Stimulated activated CD8-positive, alpha-beta memory T cell treated with anti-CD3 and anti-CD28 coated beads, Interleukin-4, amount 100 ng/mL, for 24 hours (primary cell): ENCODE data around the gene PAX2.

ENCODE experiments used
- DNase-seq: peaks from one replicate; pipeline ENCODE4 v3.0.0-alpha.2; 2020; ENCODE audit warnings: low read depth

The PAX2 gene

DNA sequence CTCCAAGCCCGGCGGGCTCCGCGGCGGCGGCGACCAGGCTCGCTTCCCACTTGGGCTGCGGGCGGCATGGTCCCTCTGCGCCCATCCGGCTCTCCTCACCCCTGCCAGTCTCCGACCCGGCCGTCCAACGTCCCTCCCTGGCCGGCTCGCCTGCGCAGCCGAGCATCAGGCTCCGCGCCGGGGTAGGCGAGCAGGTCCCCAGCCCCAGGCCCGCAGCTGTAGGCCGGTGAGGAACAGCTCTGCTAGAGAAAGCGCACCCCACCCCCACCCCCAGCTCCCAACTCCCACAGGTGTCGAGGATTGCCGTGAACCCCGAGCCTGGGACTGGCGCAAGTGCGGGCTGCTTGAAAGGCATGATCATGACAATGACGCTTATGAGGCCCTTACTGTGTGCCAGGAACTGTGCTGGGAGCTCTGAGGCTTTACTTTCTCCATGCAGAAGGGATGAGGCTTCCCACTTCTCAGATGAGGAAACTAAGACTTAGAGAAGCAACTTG lies 20.8 kb upstream of the PAX2 start:
- no peak for DNase-seq

DNA sequence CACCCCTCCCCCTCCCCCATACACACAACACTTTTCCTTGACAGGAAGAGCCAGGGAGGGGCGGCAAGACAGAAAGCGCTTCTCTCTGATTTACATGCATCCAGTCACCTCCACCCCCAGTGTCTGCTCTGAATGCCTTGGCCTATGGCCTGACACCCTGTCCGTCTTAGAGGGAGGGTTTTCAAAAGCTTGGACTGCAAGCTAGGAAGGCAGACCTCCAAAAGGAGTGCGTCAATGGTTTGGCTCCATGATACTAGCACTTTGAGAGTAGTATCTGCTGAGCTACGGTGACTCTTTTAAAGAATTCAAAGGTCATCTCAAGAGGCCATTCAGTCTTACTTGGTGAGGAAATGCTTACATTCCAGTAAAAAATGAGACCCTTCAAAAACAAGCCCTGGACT lies 20.3 kb upstream of the PAX2 start:
- no peak for DNase-seq

DNA sequence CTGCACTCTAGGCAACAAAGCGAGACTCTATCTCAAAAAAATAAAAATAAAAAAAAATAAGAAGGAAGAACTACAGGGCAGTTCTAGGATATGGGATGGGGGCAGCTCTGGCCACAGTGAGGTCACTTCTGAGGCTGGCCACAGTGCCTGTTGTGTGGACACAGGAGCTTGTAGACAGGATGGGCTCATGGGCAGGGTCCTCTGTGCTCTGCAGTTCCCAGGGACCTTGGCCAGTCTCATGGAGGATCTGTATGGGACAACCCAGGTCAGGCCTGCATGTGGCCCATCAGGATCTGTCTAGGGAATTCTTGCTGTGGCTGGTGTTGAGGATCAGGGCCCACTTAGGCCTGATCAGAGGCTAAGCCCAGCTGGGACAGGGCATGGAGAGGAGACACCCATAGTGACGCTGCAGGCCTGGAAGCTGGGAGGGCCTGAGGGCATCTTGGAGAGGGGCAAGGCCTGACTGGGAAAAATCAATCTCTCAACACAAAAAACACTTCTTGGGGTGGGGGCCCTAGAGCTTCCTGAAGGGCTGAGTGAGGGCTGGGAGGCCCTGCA lies 19.4 kb upstream of the PAX2 start:
- DNase-seq: no peak

DNA sequence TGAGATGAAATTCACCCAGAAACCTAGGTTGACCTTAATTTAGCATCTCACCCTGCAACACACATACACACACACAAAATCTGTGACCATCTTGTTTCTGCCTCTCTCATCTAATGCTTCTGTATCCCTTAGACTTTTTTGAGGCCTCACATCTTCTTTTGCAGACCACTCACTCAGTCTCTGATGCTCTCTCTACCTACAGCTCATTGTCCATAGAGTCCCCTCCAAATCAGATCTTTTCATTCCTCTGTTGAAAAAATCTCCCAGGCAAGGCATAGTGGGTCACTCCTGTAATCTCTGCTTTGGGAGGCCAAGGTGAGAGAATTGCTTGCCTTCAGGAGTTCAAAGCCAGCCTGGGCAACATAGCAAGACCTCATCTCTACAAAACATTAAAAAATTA lies 17.6 kb upstream of the PAX2 start:
- no peak for DNase-seq

DNA sequence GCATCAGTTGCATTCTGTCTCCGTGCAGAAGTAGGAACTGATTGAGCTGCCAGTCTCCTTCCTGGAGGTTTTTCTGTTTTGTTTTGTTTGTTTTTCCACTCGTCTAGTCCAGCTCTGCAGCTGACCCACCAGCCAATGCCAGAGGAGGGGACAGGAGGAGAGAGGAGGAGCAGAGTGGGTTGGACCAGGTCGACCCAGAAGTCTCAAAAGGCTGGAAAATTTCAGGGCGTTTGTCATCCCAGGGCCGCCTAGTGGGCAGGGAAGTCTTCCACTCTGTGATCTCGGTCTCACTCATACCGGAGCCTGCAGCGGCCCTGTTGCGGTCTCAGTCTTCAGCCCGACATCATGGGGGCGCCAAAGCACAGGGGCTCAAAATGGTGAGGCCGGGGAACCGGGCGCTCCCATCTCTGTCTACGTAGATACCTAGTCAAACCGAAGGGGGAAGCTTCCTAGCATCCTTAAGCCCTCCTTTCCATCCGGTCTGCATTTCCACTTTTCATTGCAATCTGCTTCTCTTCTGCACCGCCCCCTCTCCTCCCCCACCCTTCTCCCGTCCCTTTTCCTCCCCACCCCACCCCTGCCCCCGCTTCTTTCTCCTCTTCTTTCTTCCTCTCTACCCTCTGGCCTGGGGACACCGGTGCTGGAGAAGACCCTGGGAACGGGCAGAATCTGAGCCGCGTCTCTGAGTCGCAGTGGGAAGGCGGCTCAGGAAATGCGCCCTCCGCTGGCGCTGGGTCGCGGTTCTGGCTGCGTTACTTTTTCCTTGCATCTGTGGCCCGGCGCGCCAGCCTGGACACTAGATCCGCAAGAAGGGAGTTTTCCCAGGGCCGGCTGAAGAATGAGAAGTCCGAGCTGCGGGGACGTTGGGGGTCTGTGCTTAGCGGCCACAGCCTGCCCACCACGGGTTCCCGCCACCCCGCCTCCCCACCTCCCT lies 16.2 kb upstream of the PAX2 start:
- no peak for DNase-seq

DNA sequence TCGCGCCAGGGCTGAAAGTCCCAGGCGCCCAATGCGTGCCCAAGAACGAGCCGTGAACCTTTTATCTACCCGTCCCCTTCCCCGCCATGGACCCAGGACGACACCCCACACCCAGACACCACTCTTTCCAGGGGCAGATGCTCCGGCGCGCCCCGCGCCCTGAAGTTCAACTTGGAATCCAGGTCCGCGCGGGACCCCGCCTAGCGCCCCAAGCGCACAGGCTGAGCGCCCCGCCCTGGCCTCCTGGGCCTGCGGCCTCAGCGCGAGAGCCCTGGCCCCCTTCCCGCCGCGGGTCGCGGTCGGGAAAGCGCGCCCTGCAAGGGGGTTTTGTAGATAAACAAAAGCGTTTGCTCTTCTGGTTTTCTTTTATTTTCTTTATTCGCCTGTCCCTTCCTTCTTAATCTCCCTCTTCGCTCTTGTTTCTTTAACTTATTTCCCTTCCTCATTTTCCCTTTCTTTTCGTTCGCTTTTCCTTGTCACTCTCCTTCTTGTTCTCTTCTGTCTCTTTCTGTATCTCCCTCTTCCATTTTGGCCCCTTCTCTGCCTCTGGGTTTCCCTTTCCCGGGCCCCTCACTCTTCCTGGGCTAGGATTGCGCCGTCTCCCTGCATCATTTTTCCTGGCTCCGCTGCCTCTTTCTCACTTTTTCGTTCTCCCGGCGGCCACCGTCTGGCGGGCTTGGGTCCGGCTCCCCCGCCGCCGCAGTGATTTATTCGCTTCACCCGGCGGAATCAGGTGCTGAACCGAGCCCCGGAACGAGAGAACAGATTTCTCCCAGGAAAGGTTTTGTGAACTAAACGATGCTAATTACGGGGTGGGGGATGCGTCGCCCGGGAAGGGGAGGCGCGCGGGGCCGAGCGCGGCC lies 15.3 kb upstream of the PAX2 start:
- DNase-seq: no peak

DNA sequence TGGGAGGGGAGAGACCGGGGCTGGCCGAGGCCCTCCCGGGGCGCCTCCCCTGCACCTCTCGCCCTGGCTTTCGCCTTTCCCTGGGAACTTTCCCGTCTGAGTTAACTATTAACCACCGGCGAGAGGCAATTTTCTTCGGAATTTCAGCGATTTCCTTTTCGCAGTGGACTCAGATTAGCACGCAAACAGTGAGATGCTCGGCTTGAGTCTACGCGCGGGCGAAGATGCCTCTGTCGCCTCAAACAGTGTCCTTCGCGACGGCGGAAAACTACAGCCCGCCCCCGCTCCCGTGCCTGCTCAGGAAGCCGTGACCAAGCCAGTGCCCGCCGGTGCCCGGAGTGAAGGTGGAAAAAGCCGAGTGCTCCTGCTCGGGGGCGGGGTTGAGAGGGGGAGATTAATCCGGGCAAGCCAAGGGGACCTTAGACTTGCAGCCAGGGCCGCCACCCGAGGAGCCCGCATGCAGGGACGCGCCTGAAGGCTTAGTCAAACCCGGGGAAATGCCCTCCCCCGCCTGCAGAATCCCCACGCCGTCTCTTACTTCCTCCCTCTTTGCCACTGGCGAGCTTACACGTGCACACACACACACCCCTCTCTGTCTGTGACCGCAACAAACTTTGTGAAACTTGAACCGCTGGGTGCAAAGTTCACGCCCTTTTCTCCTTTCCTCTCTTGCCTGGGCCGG lies 14.5 kb upstream of the PAX2 start:
- no peak for DNase-seq

DNA sequence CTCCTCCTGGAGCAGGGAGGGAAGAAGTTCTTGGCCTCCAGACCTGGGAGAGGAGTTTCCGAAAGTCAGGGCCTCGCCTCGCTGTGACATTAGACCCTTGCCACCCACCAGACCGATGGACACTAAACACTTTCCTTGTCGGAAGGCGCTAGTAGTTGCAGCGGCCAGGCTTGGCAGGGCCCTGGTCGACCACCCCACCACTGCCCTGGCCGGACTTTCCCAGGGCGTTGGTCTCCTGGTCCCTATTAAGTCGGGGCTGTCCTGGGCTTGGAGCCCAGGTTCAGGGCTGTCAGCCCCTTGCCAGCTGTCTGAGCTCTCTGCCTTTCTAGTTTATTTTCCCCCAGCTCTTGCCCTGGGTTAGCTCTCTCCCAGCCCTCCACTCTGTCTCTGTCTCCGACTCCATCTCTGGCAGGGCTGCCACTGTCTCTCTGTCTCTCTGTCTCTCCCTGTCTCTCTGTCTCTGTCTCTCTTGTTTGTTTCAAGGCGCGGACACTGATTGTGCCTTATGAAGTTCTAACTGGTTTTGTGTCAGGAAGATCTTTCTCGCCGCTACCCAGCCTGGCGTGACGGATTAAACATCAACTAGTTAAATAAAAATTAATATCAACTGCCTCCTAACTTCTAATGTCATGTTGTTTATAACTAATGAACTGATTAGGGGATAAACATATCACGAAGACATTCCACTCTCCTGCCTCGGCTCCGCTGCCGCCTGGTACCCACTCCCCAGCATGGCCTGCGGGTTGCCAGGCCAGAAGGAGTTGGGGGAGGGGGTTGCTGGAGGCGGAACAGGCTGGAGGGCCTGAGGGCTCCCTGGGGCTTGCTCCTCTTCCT lies 13.8 kb upstream of the PAX2 start:
- DNase-seq: no peak

DNA sequence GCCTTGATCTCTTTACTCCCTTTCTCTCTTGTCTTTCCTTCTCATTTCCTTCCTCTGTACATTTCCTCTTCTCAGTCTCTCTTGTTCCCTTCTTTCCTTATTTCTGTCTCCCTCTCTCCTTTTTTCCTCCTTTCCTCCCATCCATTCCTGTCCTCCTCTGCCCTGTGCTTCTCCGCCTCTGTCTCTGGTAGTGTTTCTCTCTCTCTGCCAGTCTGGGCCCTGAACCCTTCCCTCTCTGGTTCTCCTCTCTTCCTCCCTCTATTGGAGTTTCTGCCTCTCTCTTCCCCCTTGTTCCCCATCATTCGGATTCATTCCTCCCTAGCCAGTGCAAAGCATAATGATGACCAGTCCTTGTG lies 13.2 kb upstream of the PAX2 start:
- DNase-seq: no peak

DNA sequence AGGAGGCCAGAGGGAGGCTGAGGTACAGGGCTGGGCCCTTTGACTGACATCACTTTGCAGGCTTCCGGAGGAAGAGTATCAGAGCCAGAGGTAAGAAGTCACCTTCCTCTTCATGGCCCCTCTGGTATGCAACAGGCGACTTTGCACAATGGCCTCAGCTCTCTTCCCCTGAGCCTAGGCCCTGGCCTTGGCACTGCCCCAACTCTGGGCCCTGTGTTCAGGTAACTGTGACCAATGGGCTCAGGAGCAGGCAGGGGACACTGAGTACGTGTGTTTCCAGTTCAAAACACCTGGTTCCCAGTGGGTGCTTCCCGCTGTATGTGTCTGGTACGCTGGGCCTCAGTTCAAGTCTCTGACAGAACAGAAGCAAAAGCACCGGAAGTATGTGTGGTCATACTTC lies 12.1 kb upstream of the PAX2 start:
- no peak for DNase-seq

DNA sequence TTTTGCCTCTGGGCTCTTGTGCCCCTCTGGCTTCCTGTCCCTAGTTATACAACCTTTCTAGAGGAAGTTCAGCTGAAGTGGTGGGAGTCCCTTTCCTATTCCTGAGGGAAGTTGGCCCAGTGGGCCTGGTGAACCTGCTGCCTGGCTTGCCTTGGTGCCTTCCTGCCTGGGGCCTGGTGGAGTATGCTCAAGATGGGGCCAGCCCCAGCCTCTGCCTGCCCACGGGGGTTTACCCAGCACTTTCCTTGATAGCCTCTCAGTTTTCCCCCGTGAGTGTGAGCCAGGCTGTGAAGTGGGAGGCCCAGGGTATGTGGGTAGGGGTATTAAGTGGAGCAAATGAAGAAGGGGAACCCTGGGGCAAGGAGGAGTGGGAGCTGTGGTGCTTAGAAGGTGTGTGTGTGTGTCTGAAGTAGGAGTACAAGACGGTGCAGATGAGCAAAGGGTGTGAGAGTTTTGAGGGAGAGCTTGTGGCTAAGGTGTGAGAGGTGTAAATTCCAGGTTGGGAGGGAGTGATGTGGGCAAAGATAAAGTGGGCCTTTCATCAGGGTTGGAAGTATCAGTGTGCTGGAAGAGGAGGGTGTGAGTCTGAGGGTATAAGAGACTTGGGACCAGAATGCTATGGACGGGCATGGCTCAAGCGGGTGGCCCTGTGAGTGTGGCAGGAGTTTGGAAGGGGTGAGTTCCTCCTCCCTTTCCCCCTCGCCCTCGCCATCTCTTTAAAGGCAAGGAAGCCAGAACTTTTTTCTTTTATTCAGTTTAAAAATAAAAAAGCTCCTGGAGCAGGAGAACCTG lies 10.9 kb upstream of the PAX2 start:
- DNase-seq: no peak

DNA sequence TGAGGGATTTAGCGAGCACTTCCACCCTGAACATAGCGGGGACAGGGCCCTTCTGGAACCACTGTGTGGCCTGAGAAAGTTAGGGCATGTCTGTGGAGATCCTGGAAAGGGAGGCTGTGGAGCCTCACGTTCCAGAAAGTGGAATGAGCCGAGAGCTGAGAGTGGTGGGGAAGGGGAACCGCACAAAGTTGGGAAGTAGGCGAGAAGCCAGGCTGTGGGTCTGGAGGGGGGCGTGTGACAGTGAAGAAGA lies 10.4 kb upstream of the PAX2 start:
- no peak for DNase-seq

DNA sequence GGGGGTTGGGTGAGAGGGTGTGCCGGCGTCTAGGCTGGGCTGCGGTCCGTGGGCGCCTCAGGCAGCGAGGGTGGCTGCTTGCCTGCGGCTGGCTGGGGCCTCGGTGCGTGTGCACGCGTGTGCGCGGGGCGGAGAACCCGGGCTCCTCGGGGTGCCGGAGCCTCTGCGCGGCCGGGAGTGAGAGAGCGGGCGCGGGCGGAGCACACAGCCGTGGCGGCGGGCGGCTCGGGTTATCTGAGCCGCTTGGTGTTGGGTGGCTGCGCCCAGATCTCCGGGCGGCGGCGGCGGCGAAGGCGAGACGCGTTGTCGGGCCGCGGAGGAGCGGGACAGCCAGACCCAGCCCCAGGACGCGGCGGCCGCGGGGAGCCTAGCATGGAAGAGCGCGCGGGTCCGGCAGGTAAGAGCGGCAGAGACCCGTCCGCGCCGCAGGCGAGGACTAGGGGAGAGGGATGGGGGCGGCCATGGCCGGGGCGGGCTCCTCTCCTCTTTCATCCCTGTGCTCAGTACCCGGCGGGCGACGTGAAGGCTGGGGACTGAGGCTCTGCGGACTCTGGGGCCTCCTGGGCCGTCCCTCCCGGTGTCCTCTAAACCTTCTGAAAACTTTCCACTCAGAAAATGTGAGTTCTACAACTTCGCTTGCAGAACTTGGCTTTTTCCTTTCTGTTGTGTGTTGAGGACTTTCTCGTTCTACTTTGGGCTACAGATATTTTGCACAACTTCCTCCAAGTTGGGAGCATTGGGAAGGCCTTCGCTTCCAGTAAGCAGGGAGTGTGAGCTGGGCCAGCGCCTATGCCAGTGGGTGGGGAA lies 9.8 kb upstream of the PAX2 start:
- DNase-seq: no peak

DNA sequence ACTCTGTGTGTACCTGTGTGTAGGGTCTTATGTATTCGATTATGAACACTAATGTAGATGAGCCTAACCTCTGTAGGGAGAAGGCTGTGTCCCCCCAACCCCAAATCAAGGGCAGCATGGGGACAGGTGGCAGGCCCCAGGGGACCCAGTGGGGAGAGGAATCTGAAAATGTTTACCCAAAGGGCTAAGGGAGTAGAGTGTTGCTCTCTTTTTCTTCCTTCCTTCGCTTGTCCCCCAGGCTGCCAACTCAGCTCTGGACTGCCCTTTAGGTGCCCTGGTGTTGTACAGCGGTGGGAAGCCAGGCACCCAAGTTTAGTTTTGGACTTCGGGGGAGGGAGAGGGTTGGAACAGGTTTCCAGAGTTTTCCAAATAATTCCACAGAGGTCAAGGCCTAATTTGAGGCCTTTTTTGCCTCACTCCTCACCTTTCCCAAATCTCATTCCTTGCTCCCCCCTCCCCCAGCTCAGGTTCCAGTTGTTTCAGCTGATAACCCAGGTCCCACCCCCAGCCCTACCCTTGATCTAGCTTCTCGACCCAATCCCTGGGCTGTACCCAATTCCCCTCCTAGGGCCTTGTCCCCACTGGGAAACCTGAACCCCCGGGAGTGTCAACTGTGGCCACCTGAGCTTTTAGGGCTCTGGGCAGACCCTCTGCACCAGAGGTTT lies 9.1 kb upstream of the PAX2 start:
- no peak for DNase-seq

DNA sequence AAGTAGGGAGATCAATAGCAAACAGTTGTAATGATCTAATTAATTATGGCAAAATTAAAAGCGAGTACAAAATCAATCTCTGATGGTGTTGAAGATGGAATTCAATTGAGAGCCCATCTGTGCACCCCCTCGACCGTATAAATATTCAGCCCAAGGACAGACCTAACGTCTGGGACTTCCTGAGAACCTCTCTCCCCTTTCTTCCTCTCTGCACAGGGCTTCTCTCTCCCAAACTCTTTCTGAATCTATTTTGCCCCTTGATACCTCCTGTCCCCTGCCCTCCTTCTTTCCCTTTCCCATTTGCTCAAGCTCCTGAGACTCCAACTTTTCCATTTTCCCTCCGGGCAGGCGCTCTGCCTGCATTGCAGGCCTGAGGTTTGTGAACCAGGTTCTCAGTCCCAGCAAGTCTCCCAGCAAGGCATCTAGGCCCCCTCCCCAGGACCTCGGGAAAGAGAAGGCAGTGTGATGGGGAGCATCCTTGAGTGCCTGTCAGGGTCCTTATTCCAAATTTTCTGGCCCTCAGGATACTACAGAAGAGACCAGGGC lies 8.5 kb upstream of the PAX2 start:
- DNase-seq: no peak

DNA sequence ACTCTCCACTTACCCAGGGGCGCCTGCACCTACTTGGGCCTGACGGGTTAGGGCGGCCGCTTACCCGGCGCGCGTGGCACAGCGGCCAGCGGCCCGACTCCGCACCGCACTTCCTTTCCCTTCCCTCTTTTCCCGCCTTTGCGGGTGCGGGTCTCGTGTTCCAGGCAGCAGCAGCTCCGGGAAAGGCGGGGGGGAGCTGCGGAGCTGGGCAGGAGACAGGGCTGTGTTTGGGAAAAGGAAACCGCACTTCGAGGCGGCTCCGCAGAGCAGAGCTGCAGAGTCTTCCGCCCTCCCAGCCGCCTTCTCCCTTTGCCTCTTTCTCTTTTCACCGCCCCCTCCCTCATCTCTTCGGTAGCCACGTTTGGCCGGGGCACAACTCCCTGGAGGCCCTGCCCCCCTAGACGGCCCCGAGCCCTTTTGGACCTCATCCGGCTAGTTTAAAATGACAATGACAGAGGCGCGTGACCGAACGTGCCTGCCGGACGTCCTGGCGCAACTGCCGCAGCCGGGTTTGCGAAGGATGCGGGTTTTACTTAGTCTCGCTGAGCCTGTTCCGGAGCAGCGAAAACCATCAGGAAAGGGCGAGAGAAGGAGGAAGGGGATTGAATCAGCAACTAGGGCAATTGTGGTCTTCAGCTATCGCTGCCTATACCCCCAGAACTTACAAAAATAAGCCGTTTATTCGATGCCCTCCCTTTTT lies 7.9 kb upstream of the PAX2 start:
- no peak for DNase-seq

DNA sequence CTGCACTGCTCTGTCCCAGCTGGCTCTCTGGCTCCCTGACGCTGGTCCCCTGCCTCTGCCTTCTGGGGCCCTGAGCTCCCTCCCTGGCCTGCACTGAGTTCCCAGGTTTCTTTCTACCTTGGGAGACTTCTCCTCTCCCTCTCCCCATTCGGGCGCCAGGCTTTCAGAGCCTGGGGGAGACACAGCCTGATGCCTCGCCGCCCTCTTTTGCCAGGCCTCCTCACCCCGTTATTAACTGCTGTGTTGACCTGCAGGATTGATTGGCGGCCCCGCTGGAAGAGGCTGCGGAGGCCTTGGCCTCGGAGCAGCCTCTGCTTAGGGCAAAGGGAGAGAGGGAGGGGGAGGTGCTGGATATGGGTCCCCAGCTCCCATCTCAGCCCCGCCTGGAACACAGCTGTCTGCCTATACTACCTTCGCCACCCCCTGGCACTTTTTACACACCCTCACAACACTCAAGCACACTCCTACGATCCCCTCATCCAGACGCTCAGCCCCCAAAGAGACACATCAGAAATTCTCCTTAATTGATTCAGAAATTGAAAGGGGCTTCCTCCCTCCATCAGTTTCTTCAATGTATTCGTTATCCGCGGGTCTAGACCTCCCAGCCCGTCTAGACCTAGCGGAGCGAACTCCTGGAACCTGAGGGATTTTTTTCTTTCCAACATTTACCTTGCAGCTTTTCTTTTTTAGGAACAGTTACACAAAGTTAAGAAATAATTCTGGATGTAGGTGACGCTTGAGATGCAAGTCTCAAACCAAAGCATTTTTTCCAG lies 7.1 kb upstream of the PAX2 start:
- DNase-seq: no peak
